Forelimb muscle (tissue), 1 donor: ENCODE data around the gene SOCS3. TPM values are rescaled to one million over a fixed set of nuclear protein-coding genes. Genes with fewer than 3 reads are reported as not detected.

Source experiments
- DNase-seq: peaks from one replicate; pipeline ENCODE4 v3.0.0-alpha.2; 2013; ENCODE audit warnings: low read depth
- polyA plus RNA-seq: library from polyadenylated mRNA; unstranded; fragments of 120-200 nt; gene quantifications from one replicate; pipeline ENCODE4 v1.2.1, GENCODE V29; 2013; ENCODE audit not compliant: insufficient read length

SOCS3 gene
- polyA plus RNA-seq: 6.2 TPM

- peak; percentile 78 for DNase-seq
These were observed at the start of gene SOCS3 for GRCh38 chr17:78359997-78360370. SOCS3 (minus strand) TSS chr17:78360077; CDS start chr17:78359095, 982 bp downstream.

DNA sequence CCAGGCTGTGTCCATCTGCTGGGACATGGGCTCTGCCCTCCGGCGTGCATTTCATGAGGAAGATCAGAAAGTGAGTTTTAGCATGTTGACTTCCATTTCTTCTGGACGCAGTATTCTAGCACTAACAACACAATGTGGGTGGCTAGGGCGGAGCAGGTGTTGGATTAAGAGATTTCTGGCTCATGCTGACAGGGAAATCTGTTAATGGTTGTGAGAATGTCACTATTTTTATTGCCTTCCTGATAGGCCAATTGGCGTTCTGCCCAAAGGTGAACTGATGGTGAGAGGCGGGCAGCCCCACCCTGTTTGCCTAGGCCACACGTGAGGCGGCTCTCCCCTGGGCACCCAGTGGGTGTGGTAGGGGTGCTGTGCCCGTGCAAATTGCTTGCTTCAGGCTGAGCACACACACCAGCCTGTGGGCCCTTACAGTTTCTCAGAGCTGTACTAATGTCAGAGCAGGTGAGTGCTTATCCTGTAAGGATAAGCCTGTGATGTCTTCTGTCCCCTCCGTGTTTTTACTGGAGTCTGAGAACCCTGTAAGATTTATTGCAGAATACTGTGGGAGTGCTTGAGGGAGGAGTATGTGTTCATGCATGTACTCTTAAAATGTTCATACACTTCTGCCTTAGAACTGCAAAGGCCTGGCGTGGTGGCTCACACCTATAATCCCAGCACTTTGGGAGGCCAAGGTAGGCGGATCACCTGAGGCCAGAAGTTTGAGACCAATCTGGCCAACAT lies 49.5 kb upstream of the SOCS3 start:
- DNase-seq: no peak

DNA sequence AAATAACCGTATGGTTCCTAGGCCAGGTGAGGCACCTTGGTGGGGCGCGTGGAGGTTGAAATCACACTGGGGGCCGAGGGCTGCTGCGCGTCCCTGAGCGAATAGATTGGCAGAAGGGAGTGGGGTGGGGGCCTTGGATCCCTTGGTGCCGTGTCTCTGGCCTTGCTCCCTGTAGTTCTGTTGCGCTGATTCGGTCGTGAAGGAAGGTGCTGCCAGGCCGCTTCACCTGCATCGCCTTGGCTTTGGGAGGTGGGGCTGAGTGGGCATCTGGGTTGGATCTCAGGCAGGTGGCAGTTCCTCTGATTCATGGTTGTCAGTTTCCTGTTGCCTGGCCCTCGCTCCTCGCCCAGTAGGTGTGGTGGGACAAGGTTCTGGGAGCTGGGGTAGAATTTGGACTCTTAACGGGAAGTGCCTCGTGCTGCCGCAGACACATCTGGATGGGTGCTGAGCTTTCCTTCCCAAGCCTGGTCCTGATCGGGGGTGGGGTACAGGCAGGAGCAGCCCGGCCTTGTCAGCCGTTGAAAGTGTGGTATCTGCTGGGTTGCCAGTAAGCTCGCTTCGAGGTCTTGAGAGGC lies 48.7 kb upstream of the SOCS3 start:
- DNase-seq: no peak

DNA sequence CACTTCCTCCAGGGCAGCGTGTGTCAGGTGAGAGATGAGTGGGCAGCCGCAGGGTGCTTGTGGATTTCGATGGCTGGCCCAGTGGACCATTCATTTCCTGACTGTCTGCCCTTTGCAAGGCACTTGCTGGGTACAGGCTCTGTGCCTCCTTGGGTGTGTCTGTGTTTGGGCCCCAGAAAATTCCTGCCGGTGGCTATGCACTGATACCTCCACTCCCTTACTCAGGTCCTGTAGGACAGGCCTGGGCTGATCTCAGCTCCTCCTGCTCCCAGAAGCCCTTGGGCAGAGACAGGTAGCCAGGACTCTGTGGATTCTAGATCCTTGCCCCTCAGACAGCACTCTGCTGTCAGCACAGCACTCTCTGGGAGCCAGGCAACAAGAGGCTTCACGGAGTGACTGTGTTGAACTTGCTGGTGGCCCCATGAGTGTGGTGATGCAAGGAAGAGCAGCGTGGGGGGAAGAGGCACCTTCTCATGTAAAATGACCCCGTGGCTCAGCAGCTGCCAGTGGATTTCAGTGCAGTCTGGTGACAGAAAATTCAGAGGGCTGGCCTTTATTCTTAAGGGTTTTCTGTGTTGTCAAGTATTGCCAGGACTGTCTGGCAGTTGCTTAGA lies 47.6 kb upstream of the SOCS3 start:
- DNase-seq: no peak

DNA sequence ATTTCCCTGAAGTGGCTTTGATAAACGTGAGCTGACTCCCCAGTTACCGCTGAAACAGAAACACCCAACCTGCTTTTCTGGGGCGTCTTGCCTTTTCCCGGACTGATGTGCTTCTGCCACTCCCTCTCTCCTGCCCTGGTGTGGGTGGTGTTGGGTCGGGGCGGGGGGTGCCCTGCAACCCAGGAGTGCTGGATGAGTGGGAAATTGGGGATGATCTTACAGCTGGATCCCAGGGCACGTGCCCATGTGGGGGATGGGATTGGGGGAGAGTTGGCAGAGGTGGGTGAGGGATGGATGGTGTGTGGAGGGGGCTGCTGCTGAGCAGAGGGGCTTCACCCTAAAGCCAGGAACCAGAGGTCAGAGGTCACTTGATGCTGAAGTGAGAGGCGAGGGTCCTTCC lies 47.0 kb upstream of the SOCS3 start:
- DNase-seq: no peak

DNA sequence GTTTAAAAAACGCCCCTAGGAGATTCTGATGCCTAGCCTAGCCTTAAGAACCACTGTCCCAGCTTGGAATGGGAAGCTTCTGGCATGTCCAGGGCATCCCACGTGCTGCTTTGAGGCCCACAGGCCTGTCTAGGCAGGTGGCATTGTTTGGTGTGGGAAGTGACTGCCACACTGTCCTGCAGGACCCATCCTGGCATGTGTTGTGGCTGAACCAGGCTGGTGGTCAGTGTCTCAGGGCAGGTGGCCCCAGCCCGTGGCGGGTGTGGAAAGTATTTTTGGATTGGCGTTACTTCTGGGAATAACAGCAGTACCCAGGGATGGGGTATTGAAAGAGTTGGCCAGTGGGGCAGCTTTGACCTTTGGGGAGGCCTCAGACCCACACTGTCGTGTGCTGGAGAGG lies 46.5 kb upstream of the SOCS3 start:
- no peak for DNase-seq

DNA sequence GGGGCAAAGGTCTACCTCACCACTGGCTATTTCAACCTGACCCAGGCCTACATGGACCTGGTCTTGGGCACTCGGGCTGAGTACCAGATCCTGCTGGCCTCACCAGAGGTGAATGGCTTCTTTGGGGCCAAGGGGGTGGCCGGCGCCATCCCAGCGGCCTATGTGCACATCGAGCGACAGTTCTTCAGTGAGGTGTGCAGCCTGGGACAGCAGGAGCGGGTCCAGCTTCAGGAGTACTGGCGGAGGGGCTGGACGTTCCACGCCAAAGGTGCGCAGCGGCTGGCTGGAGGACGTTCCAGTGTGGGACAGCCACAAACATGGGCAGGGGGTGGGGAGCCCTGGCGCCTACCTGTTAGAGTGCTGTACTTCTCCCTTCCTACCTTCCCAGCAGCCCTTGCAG lies 43.9 kb upstream of the SOCS3 start:
- DNase-seq: no peak

DNA sequence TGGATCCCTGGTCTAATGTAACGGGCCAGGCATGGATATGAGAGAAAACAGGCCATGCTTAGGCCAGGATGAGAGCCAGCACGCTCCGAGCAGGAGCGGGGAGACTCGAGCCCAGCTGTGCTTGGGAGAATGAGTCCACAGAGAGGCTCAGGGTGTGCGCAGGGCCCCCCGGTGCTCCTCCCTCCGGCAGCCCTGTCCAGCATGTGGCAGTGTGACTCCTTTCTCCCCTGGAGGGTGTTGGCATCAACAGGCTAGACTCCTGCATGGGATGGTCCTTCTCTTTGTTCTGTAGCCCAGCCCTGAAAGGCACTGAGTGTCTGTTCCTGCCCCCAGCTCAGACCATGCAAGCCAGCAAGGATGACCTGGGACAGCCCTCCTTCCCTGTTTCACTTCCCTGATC lies 42.0 kb upstream of the SOCS3 start:
- DNase-seq: no peak

DNA sequence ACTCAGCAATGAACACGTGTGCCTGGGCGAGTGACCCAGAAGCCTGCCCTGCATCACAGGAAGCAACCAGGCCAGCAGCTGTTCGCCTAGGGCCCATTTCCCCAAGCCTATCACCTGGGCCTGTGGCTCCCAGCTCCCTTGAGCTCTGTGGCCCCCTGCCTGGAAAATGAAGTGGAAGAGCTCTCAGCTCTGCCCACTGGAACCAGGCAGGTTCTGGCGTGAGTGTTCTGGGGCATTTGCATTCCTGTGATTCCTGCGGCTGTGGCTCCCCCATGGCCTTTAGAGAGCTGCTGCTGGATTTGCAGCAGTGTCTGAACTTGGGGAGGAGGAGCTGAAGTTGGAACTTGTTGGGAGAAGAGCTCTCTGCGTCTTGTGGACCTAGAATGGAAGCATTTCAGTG lies 41.4 kb upstream of the SOCS3 start:
- DNase-seq: no peak

DNA sequence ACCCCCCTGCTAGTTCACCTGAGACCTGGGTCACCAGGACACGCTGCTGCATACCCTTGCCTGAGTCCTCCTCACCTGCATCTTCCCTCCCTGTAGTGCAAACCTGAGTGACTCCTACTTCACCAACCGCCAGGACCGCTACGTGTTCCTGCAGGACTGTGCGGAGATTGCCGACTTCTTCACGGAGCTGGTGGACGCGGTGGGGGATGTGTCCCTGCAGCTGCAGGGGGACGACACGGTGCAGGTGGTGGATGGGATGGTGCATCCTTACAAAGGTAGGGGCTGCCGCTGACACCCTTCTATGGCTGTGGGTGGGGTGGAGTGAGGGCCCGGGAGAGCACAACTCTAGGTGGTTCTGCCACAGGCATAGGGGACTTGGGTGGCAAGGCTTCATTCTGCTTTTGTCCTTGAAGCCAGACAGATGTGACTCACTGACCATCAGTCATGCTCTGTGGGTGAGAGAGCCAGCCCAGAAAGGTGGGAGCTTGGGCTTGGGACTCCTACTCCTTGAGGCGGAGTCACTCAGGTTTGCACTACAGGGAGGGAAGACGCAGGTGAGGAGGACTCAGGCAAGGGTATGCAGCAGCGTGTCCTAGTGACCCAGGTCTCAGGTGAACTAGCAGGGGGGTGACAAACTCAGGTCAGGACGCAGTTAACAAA lies 40.8 kb upstream of the SOCS3 start:
- no peak for DNase-seq

GRCh38 chr17:78399693-78400144 lies 39.8 kb upstream of the SOCS3 start:
- no peak for DNase-seq

DNA sequence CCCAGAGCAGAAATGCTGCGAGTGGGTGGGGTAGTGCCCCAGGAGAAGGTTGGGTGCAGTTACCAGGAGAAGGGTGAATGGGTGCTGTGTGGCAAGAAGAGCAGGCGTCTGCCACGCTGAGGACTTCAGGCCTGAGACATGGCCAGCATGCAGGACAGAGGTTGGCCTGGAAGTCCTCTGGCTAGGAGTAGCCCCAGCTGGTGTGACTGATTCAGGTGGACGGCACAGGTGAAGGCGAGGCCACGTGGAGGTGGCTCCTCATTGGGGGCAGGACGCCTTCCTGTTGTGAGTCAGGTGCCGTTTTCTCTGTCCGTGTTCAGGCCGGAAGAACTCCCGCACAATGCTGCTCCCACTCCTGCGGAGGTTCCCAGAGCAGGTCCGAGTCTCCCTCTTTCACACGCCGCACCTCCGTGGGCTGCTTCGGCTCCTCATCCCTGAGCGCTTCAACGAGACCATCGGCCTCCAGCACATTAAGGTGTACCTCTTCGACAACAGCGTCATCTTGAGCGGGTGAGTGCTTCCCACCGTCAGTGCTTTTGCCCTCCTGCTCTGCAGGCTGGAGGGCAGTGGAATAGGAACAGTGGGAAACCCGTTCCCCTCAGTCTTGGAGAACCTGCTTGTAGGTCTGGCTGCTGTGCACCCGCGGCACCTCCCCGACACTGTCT lies 39.3 kb upstream of the SOCS3 start:
- no peak for DNase-seq

DNA sequence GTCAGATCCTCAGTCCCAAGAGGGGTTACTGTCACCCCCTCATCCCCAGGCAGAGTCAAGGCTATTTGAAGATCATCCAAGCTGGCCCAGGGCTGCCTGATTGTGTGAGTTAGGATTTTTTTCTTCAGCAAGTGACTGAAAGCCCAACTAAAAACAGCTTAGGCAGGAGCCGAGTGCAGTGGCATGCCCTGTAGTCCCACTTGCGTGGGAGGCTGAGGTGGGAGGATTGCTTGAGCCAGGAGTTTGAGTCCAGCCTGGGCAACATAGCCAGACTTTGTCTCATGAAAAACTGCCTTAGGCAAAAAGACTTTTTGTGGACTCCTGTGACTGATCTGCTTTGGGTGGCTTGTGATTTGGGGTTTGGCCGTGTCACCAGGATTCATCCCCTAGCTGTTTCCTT lies 38.5 kb upstream of the SOCS3 start:
- DNase-seq: no peak

- no peak for DNase-seq
These were observed 37.8 kb upstream of the SOCS3 start for GRCh38 chr17:78397681-78398101.

DNA sequence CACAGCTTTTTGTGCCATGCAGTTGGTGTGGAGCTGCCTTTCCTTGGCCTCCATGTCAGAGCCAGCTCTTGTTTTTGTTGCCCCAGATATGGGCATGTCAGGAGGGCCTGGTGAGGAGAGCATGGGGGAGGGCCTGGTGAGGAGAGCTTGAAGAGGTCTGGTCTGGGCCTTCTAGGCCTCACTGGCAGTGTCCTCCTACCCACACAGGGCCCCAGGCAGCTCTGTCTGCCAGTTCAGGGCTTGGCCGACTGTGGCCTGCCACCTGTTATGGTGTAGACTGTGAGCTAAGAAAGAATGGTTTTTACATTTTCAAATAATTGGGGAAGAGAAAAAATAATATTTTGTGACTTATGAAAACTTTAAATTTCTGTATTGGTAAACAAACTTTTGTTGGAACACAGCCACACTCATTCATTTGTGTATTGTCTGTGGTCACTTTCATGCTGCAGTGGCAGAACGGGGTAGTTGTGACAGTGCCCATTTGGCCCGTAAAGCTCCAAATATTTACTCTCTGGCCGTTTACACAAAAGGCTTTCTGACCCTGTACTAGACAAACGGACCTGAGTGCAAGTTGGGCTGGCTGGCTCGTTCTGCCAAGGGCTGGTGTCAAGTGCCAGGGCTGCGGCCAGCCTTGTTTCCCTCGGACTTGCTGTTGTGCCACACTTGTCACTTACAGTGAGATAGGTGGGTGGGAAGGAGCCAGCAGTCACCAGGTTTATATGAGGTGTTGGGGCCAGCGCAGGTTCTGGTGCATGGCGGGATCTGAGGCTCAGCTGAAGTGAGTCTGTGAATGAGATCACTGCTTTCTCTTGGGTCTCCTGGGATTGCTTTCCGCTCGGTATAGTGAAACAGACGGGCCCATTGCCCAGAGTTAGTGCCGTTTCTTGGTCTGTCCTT lies 36.8 kb upstream of the SOCS3 start:
- DNase-seq: no peak

GRCh38 chr17:78395155-78395554 lies 35.3 kb upstream of the SOCS3 start:
- DNase-seq: no peak

- no peak for DNase-seq
These were observed 34.3 kb upstream of the SOCS3 start for GRCh38 chr17:78394209-78394608.

- DNase-seq: no peak
These were observed 33.7 kb upstream of the SOCS3 start for GRCh38 chr17:78393575-78393974.

- DNase-seq: no peak
These were observed 32.4 kb upstream of the SOCS3 start for GRCh38 chr17:78392295-78392694.

DNA sequence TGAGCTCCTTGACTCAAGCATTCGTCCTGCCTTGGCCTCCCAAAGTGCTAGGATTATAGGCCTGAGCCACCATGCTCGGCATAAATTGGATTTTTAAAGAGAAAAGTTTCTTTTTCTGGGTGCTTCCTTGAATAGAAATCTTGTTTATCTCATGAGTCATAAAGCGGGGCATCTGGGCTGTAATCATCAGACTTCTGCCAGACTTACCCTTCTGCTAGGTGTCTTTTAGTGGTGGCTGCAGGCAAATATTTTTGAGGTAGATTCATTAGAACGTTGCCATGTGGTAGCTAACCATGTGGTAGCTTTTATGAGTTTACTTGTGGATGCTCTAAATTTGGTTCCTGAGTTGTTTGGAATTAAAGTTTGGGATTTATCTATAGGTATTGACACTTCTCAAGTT lies 32.0 kb upstream of the SOCS3 start:
- no peak for DNase-seq

DNA sequence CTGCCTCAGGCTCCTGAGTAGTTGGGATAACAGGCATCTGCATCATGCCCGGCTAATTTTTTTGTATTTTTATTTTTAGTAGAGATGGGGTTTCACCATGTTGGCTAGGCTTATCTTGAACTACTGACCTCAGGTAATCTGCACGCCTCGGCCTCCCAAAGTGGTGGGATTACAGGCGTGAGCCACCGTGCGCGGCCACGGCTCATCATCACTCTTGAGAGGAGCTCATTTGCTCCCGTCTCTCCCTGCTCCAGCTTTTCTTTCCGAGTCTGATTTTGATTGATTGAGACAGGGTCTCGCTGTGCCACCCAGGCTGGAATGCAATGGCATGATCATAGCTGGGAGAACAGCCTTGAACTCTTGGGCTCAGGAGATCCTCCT lies 31.2 kb upstream of the SOCS3 start:
- DNase-seq: no peak
